ENCODE measurements around the gene SPATA2. TPM values are rescaled to one million over a fixed set of nuclear protein-coding genes. Genes with fewer than 3 reads are reported as not detected.

SPATA2 gene
- total and polyA plus RNA-seq, 2 of the 13 experiments (the other 11 are each of a cell fraction or from before 2014, with no cell fraction given), result 3.2 to 8.7 TPM

DNA sequence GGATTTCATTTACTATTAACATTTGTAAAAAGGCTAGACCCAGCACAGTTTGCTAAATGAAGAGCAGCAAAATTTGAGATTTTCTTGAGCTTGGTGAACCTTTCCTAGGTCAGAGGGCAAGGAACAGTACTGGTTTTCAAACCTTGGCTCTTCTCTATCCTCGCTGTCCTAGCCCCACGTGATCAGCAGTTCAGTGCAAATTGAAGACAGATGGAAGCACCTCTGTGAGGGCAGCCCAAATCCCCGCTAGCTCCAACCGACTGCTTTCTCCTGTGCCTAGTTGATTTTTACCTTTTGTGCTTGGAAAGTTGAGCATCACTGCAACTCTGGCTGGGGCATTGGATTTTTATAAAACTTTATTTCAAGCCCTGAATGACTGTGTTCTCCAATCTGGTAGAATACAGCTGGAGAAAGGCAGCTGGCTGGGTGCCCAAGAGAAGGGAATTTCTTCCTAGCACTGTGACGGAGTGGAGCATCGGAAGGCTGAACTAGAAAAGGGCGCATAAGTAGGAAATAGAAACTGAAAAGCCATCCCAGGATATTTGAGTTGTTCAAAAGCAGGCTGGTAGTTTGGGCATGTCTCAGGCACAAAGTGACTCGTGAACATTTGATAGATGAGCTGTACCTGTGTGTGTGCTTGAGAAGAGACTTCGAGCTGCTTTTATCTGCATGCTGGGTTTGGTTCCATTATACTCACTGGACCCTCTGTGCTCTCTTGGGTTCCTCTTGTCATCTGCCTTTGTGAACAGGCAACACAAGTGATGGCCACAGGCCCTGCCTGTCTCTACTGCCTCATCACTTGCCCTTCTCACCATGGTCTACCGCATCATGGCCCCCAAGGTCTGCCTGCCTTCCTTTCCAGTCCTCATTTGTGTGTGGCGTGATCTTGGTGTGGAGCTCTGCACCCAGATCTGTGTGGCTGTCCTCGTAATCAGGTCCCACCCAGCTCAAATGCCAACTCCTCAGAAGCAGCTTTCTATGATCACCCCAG, 23.1 kb upstream of the SPATA2 start (continued):
- TF ChIP-seq SMARCE1 (IDR thresholded peaks at IDR 0.05; ENCODE audit: borderline replicate concordance) (no peak), ONECUT2 (CRISPR knock-in tag; IDR thresholded peaks at IDR 0.05) (no peak), KAT7 (CRISPR knock-in tag; IDR thresholded peaks at IDR 0.05; ENCODE audit: borderline replicate concordance) (no peak), ZNF34 (CRISPR knock-in tag; IDR thresholded peaks at IDR 0.05; ENCODE audit: borderline replicate concordance) (no peak), HNRNPH1 (optimal IDR thresholded peaks at IDR 0.05; ENCODE audit: low read depth, low read length) (no peak), ZNF446 (CRISPR knock-in tag; IDR thresholded peaks at IDR 0.05) (no peak), ZFAT (CRISPR knock-in tag; conservative IDR thresholded peaks at IDR 0.05) (no peak), ZSCAN29 (CRISPR knock-in tag; conservative IDR thresholded peaks at IDR 0.05) (0 out of 2 replicates have a peak, but pooled peaks have one; percentile 9), HOXA9 (CRISPR knock-in tag; IDR thresholded peaks at IDR 0.05; ENCODE audit: borderline replicate concordance) (no peak), ZNF839 (CRISPR knock-in tag; IDR thresholded peaks at IDR 0.05; ENCODE audit: borderline replicate concordance) (no peak), GATAD2A (CRISPR knock-in tag; IDR thresholded peaks at IDR 0.05) (no peak), ZNF607 (CRISPR knock-in tag; IDR thresholded peaks at IDR 0.05; ENCODE audit: borderline replicate concordance) (no peak)
- TF ChIP-seq, protein P1, sequence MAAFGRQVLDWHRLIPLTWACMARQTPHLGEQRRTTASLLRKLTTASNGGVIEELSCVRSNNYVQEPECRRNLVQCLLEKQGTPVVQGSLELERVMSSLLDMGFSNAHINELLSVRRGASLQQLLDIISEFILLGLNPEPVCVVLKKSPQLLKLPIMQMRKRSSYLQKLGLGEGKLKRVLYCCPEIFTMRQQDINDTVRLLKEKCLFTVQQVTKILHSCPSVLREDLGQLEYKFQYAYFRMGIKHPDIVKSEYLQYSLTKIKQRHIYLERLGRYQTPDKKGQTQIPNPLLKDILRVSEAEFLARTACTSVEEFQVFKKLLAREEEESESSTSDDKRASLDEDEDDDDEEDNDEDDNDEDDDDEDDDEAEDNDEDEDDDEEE (CRISPR knock-in tag; IDR thresholded peaks at IDR 0.05), result no peak
- TF ChIP-seq, protein P2, sequence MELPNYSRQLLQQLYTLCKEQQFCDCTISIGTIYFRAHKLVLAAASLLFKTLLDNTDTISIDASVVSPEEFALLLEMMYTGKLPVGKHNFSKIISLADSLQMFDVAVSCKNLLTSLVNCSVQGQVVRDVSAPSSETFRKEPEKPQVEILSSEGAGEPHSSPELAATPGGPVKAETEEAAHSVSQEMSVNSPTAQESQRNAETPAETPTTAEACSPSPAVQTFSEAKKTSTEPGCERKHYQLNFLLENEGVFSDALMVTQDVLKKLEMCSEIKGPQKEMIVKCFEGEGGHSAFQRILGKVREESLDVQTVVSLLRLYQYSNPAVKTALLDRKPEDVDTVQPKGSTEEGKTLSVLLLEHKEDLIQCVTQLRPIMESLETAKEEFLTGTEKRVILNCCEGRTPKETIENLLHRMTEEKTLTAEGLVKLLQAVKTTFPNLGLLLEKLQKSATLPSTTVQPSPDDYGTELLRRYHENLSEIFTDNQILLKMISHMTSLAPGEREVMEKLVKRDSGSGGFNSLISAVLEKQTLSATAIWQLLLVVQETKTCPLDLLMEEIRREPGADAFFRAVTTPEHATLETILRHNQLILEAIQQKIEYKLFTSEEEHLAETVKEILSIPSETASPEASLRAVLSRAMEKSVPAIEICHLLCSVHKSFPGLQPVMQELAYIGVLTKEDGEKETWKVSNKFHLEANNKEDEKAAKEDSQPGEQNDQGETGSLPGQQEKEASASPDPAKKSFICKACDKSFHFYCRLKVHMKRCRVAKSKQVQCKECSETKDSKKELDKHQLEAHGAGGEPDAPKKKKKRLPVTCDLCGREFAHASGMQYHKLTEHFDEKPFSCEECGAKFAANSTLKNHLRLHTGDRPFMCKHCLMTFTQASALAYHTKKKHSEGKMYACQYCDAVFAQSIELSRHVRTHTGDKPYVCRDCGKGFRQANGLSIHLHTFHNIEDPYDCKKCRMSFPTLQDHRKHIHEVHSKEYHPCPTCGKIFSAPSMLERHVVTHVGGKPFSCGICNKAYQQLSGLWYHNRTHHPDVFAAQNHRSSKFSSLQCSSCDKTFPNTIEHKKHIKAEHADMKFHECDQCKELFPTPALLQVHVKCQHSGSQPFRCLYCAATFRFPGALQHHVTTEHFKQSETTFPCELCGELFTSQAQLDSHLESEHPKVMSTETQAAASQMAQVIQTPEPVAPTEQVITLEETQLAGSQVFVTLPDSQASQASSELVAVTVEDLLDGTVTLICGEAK (IDR thresholded peaks at IDR 0.05), result no peak
- TF ChIP-seq, protein P2 (CRISPR knock-in tag; IDR thresholded peaks at IDR 0.05), result peak; percentile 79
- TF ChIP-seq, protein P3, sequence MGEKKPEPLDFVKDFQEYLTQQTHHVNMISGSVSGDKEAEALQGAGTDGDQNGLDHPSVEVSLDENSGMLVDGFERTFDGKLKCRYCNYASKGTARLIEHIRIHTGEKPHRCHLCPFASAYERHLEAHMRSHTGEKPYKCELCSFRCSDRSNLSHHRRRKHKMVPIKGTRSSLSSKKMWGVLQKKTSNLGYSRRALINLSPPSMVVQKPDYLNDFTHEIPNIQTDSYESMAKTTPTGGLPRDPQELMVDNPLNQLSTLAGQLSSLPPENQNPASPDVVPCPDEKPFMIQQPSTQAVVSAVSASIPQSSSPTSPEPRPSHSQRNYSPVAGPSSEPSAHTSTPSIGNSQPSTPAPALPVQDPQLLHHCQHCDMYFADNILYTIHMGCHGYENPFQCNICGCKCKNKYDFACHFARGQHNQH (CRISPR knock-in tag; IDR thresholded peaks at IDR 0.05), result no peak
- TF ChIP-seq, protein P4, sequence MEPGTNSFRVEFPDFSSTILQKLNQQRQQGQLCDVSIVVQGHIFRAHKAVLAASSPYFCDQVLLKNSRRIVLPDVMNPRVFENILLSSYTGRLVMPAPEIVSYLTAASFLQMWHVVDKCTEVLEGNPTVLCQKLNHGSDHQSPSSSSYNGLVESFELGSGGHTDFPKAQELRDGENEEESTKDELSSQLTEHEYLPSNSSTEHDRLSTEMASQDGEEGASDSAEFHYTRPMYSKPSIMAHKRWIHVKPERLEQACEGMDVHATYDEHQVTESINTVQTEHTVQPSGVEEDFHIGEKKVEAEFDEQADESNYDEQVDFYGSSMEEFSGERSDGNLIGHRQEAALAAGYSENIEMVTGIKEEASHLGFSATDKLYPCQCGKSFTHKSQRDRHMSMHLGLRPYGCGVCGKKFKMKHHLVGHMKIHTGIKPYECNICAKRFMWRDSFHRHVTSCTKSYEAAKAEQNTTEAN (CRISPR knock-in tag; conservative IDR thresholded peaks at IDR 0.05), result no peak

Measured in HepG2 (cell line).